ENCODE results near the gene ITGAD.

ITGAD gene

GRCh38 chr16:31409433-31409832 lies 16.3 kb downstream of the ITGAD start:
- H3K9ac ChIP-seq (ENCODE audit: low read length), result no peak overlapping the region
- H3K9me3 ChIP-seq (ENCODE audit: low read length), result no peaks in the 10 kb centered on the region
- no peak overlapping the region for H3K4me2 ChIP-seq (ENCODE audit: low read length)
- no peaks in the 10 kb centered on the region for H3K79me2 ChIP-seq (ENCODE audit: insufficient read depth, low read length)
- no peaks in the 10 kb centered on the region for H3K36me3 ChIP-seq (ENCODE audit: insufficient read depth, low read length)
- no peaks in the 10 kb centered on the region for H3K27me3 ChIP-seq (ENCODE audit: insufficient read depth, low read length)
- H3K4me3 ChIP-seq (ENCODE audit: low read depth, low read length, poor library complexity, severe bottlenecking), result no peak overlapping the region
- no peaks in the 10 kb centered on the region for H3F3A ChIP-seq (ENCODE audit: insufficient read depth, low read length)
- no peak for TF ChIP-seq CTCF (IDR thresholded peaks at IDR 0.05; ENCODE audit: low read length)
- TF ChIP-seq EZH2 (IDR thresholded peaks at IDR 0.05; ENCODE audit: borderline replicate concordance, low read length), result no peak
- H4K20me1 ChIP-seq (ENCODE audit: insufficient read depth, low read length), result no peaks in the 10 kb centered on the region
- H2AFZ ChIP-seq (ENCODE audit: low read length), result no peak overlapping the region
- H3K4me1 ChIP-seq (ENCODE audit: insufficient read depth, low read length, severe bottlenecking), result no peaks in the 10 kb centered on the region
- H3K27ac ChIP-seq (ENCODE audit: low read depth, low read length, poor library complexity, severe bottlenecking), result no peak overlapping the region
- H3K9me2 ChIP-seq (ENCODE audit: low read depth, low read length), result no peaks in the 10 kb centered on the region

GRCh38 chr16:31410082-31410481 lies 16.9 kb downstream of the ITGAD start:
- Histone ChIP-seq H3K9ac (ENCODE audit: low read length) (no peak overlapping the region), H2AFZ (ENCODE audit: low read length) (no peak overlapping the region), H3K79me2 (ENCODE audit: insufficient read depth, low read length) (no peaks in the 10 kb centered on the region), H3K4me3 (ENCODE audit: low read depth, low read length, poor library complexity, severe bottlenecking) (no peak overlapping the region), H3K4me2 (ENCODE audit: low read length) (no peak overlapping the region), H3K27ac (ENCODE audit: low read depth, low read length, poor library complexity, severe bottlenecking) (no peak overlapping the region), H3F3A (ENCODE audit: insufficient read depth, low read length) (no peaks in the 10 kb centered on the region), H3K9me3 (ENCODE audit: low read length) (no peaks in the 10 kb centered on the region), H3K36me3 (ENCODE audit: insufficient read depth, low read length) (no peaks in the 10 kb centered on the region), H3K27me3 (ENCODE audit: insufficient read depth, low read length) (no peaks in the 10 kb centered on the region), H3K4me1 (ENCODE audit: insufficient read depth, low read length, severe bottlenecking) (no peaks in the 10 kb centered on the region), H3K9me2 (ENCODE audit: low read depth, low read length) (no peaks in the 10 kb centered on the region), H4K20me1 (ENCODE audit: insufficient read depth, low read length) (no peaks in the 10 kb centered on the region)
- no peak for TF ChIP-seq EZH2 (IDR thresholded peaks at IDR 0.05; ENCODE audit: borderline replicate concordance, low read length)

GRCh38 chr16:31411024-31411844 lies 18.1 kb downstream of the ITGAD start:
- H3K9me3 ChIP-seq (ENCODE audit: low read length), result no peaks in the 10 kb centered on the region
- H3K9ac ChIP-seq (ENCODE audit: low read length), result no peak overlapping the region
- H3K4me1 ChIP-seq (ENCODE audit: insufficient read depth, low read length, severe bottlenecking), result no peaks in the 10 kb centered on the region
- H3K79me2 ChIP-seq (ENCODE audit: insufficient read depth, low read length), result no peaks in the 10 kb centered on the region
- H3K9me2 ChIP-seq (ENCODE audit: low read depth, low read length), result no peaks in the 10 kb centered on the region
- H2AFZ ChIP-seq (ENCODE audit: low read length), result no peak overlapping the region
- no peaks in the 10 kb centered on the region for H3K36me3 ChIP-seq (ENCODE audit: insufficient read depth, low read length)
- no peaks in the 10 kb centered on the region for H3K27me3 ChIP-seq (ENCODE audit: insufficient read depth, low read length)
- no peaks in the 10 kb centered on the region for H3F3A ChIP-seq (ENCODE audit: insufficient read depth, low read length)
- no peak for TF ChIP-seq EZH2 (IDR thresholded peaks at IDR 0.05; ENCODE audit: borderline replicate concordance, low read length)
- no peak for TF ChIP-seq CTCF (IDR thresholded peaks at IDR 0.05; ENCODE audit: low read length)
- H4K20me1 ChIP-seq (ENCODE audit: insufficient read depth, low read length), result no peaks in the 10 kb centered on the region
- no peak overlapping the region for H3K4me3 ChIP-seq (ENCODE audit: low read depth, low read length, poor library complexity, severe bottlenecking)
- no peak overlapping the region for H3K4me2 ChIP-seq (ENCODE audit: low read length)
- H3K27ac ChIP-seq (ENCODE audit: low read depth, low read length, poor library complexity, severe bottlenecking), result no peak overlapping the region

GRCh38 chr16:31412750-31413149 lies 19.6 kb downstream of the ITGAD start:
- no peaks in the 10 kb centered on the region for H3K4me1 ChIP-seq (ENCODE audit: insufficient read depth, low read length, severe bottlenecking)
- no peak overlapping the region for H3K4me3 ChIP-seq (ENCODE audit: low read depth, low read length, poor library complexity, severe bottlenecking)
- H3F3A ChIP-seq (ENCODE audit: insufficient read depth, low read length), result no peaks in the 10 kb centered on the region
- TF ChIP-seq EZH2 (IDR thresholded peaks at IDR 0.05; ENCODE audit: borderline replicate concordance, low read length) (no peak), CTCF (IDR thresholded peaks at IDR 0.05; ENCODE audit: low read length) (no peak)
- no peak overlapping the region for H3K9ac ChIP-seq (ENCODE audit: low read length)
- no peak overlapping the region for H2AFZ ChIP-seq (ENCODE audit: low read length)
- H3K27me3 ChIP-seq (ENCODE audit: insufficient read depth, low read length), result no peaks in the 10 kb centered on the region
- no peaks in the 10 kb centered on the region for H4K20me1 ChIP-seq (ENCODE audit: insufficient read depth, low read length)
- H3K9me3 ChIP-seq (ENCODE audit: low read length), result no peaks in the 10 kb centered on the region
- no peaks in the 10 kb centered on the region for H3K36me3 ChIP-seq (ENCODE audit: insufficient read depth, low read length)
- no peaks in the 10 kb centered on the region for H3K9me2 ChIP-seq (ENCODE audit: low read depth, low read length)
- H3K4me2 ChIP-seq (ENCODE audit: low read length), result no peak overlapping the region
- no peak overlapping the region for H3K27ac ChIP-seq (ENCODE audit: low read depth, low read length, poor library complexity, severe bottlenecking)
- no peaks in the 10 kb centered on the region for H3K79me2 ChIP-seq (ENCODE audit: insufficient read depth, low read length)

Measured in OCI-LY1 (cell line).